Caco-2 (cell line): ENCODE measurements around the gene PCDHGB4. TPM values are rescaled to one million over a fixed set of nuclear protein-coding genes. Genes with fewer than 3 reads are reported as not detected.

ENCODE experiments used
- BruUV-seq: library from RNA; stranded (reverse); fragments of 400-500 nt; replicated peaks from 2 replicates; lab custom pipeline; 2021; lab: Mats Ljungman, UMichigan
- CTCF ChIA-PET: fragments of 300-600 bp; sonication (Branson Sonifier 250); formaldehyde crosslinking; loops from one replicate; lab custom pipeline; 2022; ENCODE audit warnings: antibody characterized with exemption; lab: Charles Lee
- POLR2A ChIA-PET: fragments of 300-600 bp; sonication (Branson Sonifier 250); formaldehyde crosslinking; loops from one replicate; lab custom pipeline; 2022; ENCODE audit warnings: antibody characterized with exemption; lab: Charles Lee
- DNase-seq, 2 experiments: peaks; one replicate each; pipeline versions ENCODE4 v3.0.0 to v3.0.0-alpha.2; 2020 to 2022
- H3K27me3 ChIP-seq: replicated peaks from 2 replicates; pipeline ENCODE4 v1.6.0; 2011; ENCODE audit warnings: low read length; ENCODE audit not compliant: control insufficient read depth, insufficient read depth
- H3K36me3 ChIP-seq: 2 replicates; pipeline ENCODE4 v1.5.1; 2011; ENCODE audit warnings: low read length; ENCODE audit not compliant: control insufficient read depth, insufficient read depth
- H3K4me1 ChIP-seq: fragments of 250-450 bp; sonication (Bioruptor Pico); 2 replicates; pipeline ENCODE4 v1.5.1; 2020; ENCODE audit warnings: mild to moderate bottlenecking
- H3K4me3 ChIP-seq: 2 replicates; pipeline ENCODE4 v1.5.1; 2011; ENCODE audit warnings: low read depth, mild to moderate bottlenecking, control low read depth, low read length
- H3K9me3 ChIP-seq: fragments of 250-450 bp; sonication (Bioruptor Pico); 2 replicates; pipeline ENCODE4 v1.5.1; 2020; ENCODE audit warnings: mild to moderate bottlenecking, moderate library complexity
- H3K27ac Mint-ChIP-seq: one replicate; pipeline ENCODE4 v1.8.0; 2022; ENCODE audit warnings: mixed read lengths; ENCODE audit not compliant: unreplicated experiment
- H3K27me3 Mint-ChIP-seq: one replicate; pipeline ENCODE4 v1.8.0; 2022; ENCODE audit warnings: mixed read lengths; ENCODE audit not compliant: insufficient read depth, unreplicated experiment
- H3K36me3 Mint-ChIP-seq: one replicate; pipeline ENCODE4 v1.8.0; 2022; ENCODE audit warnings: mild to moderate bottlenecking, mixed read lengths; ENCODE audit not compliant: insufficient read depth, unreplicated experiment
- H3K4me1 Mint-ChIP-seq: one replicate; pipeline ENCODE4 v1.8.0; 2022; ENCODE audit warnings: low read depth, mixed read lengths; ENCODE audit not compliant: unreplicated experiment
- H3K4me3 Mint-ChIP-seq: one replicate; pipeline ENCODE4 v1.8.0; 2022; ENCODE audit warnings: mild to moderate bottlenecking, moderate library complexity, mixed read lengths; ENCODE audit not compliant: unreplicated experiment
- H3K9me3 Mint-ChIP-seq: one replicate; pipeline ENCODE4 v1.8.0; 2022; ENCODE audit warnings: mixed read lengths; ENCODE audit not compliant: unreplicated experiment
- CTCF ChIP-seq, 2 experiments: fragments of 200-600 bp in 1 of 2; IDR thresholded peaks; 1 replicate in 1 of 2; 2 replicates in 1 of 2; pipeline versions ENCODE4 v1.5.1 to v1.8.0; 2011 to 2022; ENCODE audit warnings: antibody characterized with exemption in 1 of 2, control low read depth in 1 of 2, inconsistent platforms in 1 of 2, low read depth in 1 of 2, low read length in 1 of 2, mild to moderate bottlenecking in 1 of 2, moderate library complexity in 1 of 2; ENCODE audit not compliant: insufficient read depth in 1 of 2, severe bottlenecking in 1 of 2, unreplicated experiment in 1 of 2
- intact Hi-C: fragments of 100-400 bp; cut with micrococcal nuclease; formaldehyde crosslinking; loops from one replicate; pipeline ENCODE4 v1.10.0; 2022; ENCODE audit not compliant: unreplicated experiment
- total RNA-seq: library from RNA; stranded (reverse); gene quantifications from 2 replicates; pipeline ENCODE4 v1.2.3, GENCODE V29; 2022

Gene PCDHGB4
- total RNA-seq, 1 experiment from 2014 or later, result 0.14 TPM

DNA sequence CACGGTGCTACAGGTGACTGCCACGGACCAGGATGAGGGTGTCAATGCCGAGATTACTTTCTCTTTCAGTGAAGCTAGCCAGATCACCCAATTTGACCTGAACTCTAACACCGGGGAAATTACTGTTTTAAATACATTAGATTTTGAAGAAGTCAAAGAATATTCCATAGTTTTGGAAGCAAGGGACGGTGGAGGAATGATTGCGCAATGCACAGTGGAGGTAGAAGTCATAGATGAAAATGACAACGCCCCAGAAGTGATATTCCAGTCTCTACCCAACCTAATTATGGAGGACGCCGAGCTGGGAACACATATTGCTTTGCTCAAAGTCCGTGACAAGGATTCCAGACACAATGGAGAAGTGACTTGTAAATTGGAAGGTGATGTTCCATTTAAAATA lies 1.2 kb downstream of the PCDHGB4 start:
- ChIA-PET CTCF (interaction anchor here (0.8 kb wide), 1 partner anchor 9 kb away, joined by 3 read pairs; the partner anchor contains the start of gene PCDHGB5), POLR2A (no interaction called here)
- Mint-ChIP-seq H3K4me1 (no peaks in the 10 kb centered on the region), H3K36me3 (no peaks in the 10 kb centered on the region), H3K9me3 (peaks cover 19% of the 10 kb centered on the region), H3K27ac (no peak overlapping the region), H3K4me3 (no peak overlapping the region), H3K27me3 (no peaks in the 10 kb centered on the region)
- no peaks in the 10 kb centered on the region for H3K36me3 ChIP-seq
- H3K4me1 ChIP-seq, result no peaks in the 10 kb centered on the region
- DNase-seq, result no peak
- H3K9me3 ChIP-seq, result no peaks in the 10 kb centered on the region
- TF ChIP-seq CTCF (IDR thresholded peaks at IDR 0.05; ENCODE audit: insufficient read depth in 1 of 2, low read depth in 1 of 2, low read length in 1 of 2, severe bottlenecking in 1 of 2, unreplicated experiment in 1 of 2), result no peak
- intact Hi-C loops, result no loop called here
- no TSS peak for BruUV-seq
- H3K27me3 ChIP-seq, result no peaks in the 10 kb centered on the region
- H3K4me3 ChIP-seq, result no peak overlapping the region

DNA sequence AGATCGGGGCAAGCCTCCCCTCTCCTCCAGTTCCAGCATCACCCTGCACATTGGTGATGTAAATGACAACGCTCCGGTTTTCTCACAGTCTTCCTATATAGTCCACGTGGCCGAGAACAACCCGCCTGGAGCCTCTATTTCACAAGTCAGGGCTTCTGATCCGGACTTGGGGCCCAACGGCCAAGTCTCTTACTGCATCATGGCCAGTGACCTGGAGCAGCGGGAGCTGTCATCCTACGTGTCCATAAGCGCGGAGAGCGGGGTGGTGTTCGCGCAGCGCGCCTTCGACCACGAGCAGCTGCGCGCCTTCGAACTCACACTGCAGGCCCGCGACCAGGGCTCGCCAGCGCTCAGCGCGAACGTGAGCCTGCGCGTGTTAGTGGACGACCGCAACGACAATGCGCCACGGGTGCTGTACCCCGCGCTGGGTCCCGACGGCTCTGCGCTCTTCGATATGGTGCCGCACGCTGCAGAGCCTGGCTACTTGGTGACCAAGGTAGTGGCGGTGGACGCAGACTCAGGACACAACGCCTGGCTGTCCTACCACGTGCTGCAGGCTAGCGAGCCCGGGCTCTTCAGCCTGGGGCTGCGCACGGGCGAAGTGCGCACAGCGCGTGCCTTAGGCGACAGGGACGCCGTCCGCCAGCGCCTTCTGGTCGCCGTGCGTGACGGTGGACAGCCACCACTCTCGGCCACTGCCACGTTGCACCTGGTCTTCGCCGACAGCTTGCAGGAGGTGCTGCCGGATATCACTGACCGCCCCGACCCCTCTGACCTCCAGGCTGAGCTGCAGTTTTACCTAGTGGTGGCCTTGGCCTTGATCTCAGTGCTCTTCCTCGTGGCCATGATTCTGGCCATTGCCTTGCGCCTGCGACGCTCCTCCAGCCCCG lies 1.9 kb downstream of the PCDHGB4 start:
- Mint-ChIP-seq H3K27ac (no peak overlapping the region), H3K4me3 (no peak overlapping the region)
- no peaks in the 10 kb centered on the region for H3K9me3 ChIP-seq

More for the DNA sequence above, 1.9 kb downstream of the PCDHGB4 start:
- BruUV-seq, result no TSS peak
- CTCF ChIA-PET, result interaction anchor here (0.8 to 1.5 kb wide), 2 partner anchors 8 to 175 kb away, joined by 3 to 5 read pairs; partner anchors contain the start of gene PCDHGB5
- TF ChIP-seq CTCF (IDR thresholded peaks at IDR 0.05; ENCODE audit: insufficient read depth in 1 of 2, low read depth in 1 of 2, low read length in 1 of 2, severe bottlenecking in 1 of 2, unreplicated experiment in 1 of 2), result no peak
- Histone ChIP-seq H3K27me3 (no peaks in the 10 kb centered on the region), H3K36me3 (no peaks in the 10 kb centered on the region), H3K4me3 (no peak overlapping the region), H3K4me1 (no peaks in the 10 kb centered on the region)
- POLR2A ChIA-PET, result no interaction called here
- no peaks in the 10 kb centered on the region for H3K36me3 Mint-ChIP-seq
- DNase-seq, result no peak
- intact Hi-C loops, result no loop called here
- no peaks in the 10 kb centered on the region for H3K4me1 Mint-ChIP-seq
- H3K9me3 Mint-ChIP-seq, result peaks cover 19% of the 10 kb centered on the region
- H3K27me3 Mint-ChIP-seq, result no peaks in the 10 kb centered on the region
